ENCODE data around the gene RDH13.
"Not testable (repeated sequence)": the region's sequence is repeated elsewhere in the genome, so short reads cannot be mapped to it uniquely, and the experiment has no call there.

RDH13 gene, protein sequence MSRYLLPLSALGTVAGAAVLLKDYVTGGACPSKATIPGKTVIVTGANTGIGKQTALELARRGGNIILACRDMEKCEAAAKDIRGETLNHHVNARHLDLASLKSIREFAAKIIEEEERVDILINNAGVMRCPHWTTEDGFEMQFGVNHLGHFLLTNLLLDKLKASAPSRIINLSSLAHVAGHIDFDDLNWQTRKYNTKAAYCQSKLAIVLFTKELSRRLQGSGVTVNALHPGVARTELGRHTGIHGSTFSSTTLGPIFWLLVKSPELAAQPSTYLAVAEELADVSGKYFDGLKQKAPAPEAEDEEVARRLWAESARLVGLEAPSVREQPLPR

DNA sequence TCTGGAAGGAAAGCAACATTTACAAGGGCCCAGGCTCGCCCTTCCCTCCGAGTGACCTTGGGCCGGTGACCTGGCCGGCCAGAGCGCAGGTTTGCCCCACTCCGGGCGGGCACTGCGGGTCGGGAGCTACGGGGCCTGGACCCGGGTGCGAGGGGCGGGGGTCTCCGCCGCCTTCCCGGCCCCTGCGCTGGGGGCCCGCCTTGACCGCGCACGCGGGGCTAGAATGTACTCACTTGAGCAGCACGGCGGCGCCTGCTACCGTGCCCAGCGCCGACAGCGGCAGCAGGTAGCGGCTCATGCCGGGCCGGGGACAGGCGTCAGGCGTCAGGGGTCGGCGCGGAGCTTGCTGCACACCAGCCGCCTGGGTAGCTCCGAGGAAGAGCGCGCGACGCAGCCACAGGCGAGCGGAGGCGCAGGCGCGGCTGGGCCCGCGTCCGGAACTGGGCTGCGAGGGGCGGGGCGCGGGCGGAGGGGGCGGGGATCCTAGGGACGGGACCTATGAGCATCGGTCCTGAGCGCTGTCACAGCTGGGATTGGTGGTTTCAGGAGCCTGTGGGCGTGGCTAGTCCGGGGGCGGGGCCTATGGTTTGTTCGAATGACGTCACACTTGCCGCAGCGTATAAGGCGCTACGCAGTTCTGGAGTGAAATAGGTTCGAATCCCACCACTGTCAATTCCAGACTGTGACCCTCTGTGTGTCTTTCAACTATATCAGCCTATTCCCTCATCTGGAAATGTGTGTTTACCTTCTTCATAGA lies at the start of gene RDH13:
Gene RDH13 (minus strand): TSS at position 414 of the 757 bp plus-strand sequence. CDS start 116 bp downstream, at position 298.
- TF ChIP-seq, protein P1, sequence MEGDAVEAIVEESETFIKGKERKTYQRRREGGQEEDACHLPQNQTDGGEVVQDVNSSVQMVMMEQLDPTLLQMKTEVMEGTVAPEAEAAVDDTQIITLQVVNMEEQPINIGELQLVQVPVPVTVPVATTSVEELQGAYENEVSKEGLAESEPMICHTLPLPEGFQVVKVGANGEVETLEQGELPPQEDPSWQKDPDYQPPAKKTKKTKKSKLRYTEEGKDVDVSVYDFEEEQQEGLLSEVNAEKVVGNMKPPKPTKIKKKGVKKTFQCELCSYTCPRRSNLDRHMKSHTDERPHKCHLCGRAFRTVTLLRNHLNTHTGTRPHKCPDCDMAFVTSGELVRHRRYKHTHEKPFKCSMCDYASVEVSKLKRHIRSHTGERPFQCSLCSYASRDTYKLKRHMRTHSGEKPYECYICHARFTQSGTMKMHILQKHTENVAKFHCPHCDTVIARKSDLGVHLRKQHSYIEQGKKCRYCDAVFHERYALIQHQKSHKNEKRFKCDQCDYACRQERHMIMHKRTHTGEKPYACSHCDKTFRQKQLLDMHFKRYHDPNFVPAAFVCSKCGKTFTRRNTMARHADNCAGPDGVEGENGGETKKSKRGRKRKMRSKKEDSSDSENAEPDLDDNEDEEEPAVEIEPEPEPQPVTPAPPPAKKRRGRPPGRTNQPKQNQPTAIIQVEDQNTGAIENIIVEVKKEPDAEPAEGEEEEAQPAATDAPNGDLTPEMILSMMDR (IDR thresholded peaks at IDR 0.05; ENCODE audit: control insufficient read depth, insufficient read depth, low read depth, low read length, missing control alignments): no peak
- peak; percentile 68 for DNase-seq (ENCODE audit: low read depth)
- H3K4me3 ChIP-seq (ENCODE audit: control insufficient read depth, low read depth, low read length): peak within 1 kb of the TSS; percentile 54

DNA sequence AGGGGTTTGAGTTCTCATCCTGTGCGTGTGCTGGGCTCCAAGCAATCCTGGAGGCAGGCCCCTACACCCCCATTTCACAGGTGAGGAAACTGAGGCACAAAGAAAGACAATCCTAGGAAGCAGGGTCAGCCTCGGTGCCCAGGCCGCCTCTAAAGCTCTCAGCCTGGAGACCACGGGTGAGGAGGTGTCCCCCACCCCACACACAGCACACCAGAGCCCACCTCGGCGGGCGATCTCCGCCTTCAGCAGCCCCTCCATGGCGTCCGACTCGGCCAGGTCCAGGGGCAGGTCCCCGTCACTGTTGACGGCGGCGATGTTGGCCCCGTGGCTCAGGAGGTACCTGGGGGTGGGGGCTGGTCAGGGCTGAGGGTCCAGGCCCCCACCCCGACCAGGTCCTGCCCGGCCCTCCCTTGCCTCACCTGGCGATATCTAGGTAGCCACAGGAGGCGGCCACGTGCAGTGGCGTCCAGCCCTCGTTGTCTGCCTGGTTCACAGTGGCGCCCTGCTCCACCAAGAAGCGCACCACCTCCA lies 49.4 kb upstream of the RDH13 start:
- no peak for DNase-seq (ENCODE audit: low read depth)
- TF ChIP-seq, protein P1 (IDR thresholded peaks at IDR 0.05; ENCODE audit: control insufficient read depth, insufficient read depth, low read depth, low read length, missing control alignments): no peak
- no peak overlapping the region for H3K4me3 ChIP-seq (ENCODE audit: control insufficient read depth, low read depth, low read length)

DNA sequence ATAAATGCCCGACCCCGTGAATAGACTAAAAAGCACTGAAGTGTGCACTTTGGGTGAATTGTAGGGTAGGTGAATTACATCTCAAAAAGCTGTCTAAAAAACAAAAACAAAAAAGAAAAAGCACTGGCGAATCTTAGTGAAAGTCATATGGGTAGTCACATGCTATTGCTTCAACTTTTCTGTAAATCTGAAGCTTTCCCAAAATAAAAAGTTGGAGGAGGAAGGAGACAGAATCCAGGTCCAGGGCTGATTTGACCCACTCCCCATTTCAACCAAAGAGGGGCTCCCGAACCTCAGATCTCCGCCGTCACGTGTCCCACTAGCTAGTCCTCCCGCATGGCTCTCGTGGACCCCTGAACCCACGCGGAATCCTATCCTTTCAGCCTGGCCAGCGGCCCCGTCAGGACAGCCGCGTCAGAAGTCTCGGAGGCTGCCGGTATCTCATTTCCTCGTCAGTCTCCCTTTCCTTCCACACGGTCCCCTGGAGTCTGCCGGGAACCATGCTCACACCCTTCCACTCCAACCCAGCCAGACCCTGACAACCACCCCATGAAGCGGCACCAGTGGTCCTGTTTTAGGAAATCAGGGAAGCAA lies 48.4 kb upstream of the RDH13 start:
- TF ChIP-seq, protein P1 (IDR thresholded peaks at IDR 0.05; ENCODE audit: control insufficient read depth, insufficient read depth, low read depth, low read length, missing control alignments): no peak
- DNase-seq (ENCODE audit: low read depth): no peak
- no peak overlapping the region for H3K4me3 ChIP-seq (ENCODE audit: control insufficient read depth, low read depth, low read length)

DNA sequence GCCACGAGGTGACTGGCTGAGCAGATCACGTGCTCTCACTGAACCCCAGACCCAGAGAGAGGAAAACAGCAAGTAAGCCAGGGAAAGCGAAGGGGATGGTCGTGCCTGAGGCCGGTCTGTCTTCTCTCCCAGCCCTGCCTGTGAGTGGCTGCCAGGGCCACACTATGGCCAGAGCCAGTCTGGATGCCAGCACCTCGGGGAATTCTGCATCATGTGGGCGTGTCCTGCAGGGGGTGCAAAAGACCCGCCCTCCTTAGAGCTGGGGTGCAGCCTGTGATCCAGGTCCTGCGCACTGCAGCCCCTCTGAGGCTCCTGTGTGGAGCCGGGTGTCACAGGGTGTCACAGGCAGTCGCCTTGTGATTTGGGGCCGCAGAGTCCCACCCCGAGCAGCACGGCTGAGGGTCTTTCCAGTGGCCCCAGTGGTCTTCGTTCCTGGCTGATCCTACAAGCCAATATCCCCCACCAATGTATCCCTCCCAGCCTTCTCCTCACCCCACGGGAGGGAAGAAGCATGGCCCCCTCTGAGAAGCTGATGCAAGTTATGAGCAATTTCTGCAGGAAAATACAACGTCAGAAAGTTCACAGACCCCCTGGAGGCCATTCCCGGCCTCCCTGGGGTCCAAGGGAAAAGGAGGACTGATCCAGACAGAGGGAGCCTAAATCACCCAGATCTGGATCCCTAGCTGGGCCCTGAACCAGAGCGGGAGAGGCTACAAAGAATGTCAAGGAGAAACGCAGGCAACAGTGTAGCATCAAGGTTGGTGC lies 46.8 kb upstream of the RDH13 start:
- H3K4me3 ChIP-seq (ENCODE audit: control insufficient read depth, low read depth, low read length): no peak overlapping the region
- DNase-seq (ENCODE audit: low read depth): no peak
- TF ChIP-seq, protein P1 (IDR thresholded peaks at IDR 0.05; ENCODE audit: control insufficient read depth, insufficient read depth, low read depth, low read length, missing control alignments): no peak

DNA sequence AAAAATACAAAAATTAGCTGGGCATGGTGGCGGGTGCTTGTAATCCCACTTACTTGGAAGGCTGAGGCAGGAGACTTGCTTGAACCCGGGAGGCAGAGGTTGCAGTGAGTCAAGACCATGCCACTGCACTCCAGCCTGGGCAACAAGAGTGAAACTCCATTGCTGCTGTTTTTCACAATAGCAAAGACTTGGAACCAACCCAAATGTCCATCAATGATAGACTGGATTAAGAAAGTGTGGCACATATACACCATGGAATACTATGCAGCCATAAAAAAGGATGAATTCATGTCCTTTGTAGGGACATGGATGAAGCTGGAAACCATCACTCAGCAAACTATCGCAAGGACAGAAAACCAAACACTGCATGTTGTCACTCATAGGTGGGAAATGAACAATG lies 44.3 kb upstream of the RDH13 start:
- not testable (repeated sequence) for DNase-seq (ENCODE audit: low read depth); H3K4me3 ChIP-seq (ENCODE audit: control insufficient read depth, low read depth, low read length)

DNA sequence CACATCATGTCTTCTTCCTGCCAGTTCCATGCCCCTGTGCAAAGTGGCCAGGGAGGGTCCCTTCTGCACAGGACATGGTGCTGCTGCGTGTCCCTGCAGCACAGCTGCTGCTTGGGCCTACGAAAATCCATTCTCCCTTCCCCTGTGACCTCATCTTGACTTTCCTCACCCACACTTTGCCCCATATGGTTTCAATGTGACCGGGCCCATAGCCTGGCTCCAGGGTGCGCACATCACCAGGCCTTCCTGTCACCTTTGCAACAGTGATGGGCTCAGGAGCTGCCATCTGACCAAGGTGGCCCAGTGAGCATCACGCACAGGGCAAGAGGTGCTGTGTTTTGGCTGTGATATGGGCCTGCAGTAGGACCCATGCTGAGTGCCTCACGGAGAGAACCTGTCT lies 43.6 kb upstream of the RDH13 start:
- TF ChIP-seq, protein P1 (IDR thresholded peaks at IDR 0.05; ENCODE audit: control insufficient read depth, insufficient read depth, low read depth, low read length, missing control alignments): no peak
- no peak for DNase-seq (ENCODE audit: low read depth)
- no peak overlapping the region for H3K4me3 ChIP-seq (ENCODE audit: control insufficient read depth, low read depth, low read length)

All from AG09309 (cell line).